SK-N-SH treated with all-trans-retinoic acid at 6 μM for 48 hours (cell line): ENCODE data around the gene DDX20.

Experiments
- ARNTL ChIP-seq: fragments of 450-650 bp; formaldehyde crosslinking; IDR thresholded peaks from 2 replicates; pipeline ENCODE4 v1.5.0; 2020; ENCODE audit warnings: low read depth, mild to moderate bottlenecking, moderate library complexity, borderline replicate concordance
- BACH2 ChIP-seq: fragments of 250-450 bp; sonication (Bioruptor Pico); IDR thresholded peaks from 2 replicates; pipeline ENCODE4 v1.9.0; 2021; ENCODE audit warnings: mild to moderate bottlenecking, borderline replicate concordance
- CREB5 ChIP-seq: fragments of 250-450 bp; sonication (Bioruptor Pico); IDR thresholded peaks from 2 replicates; pipeline ENCODE4 v1.5.1; 2020; ENCODE audit warnings: low read depth, mild to moderate bottlenecking, moderate library complexity
- CSDC2 ChIP-seq: fragments of 250-450 bp; sonication (Bioruptor Pico); IDR thresholded peaks from 2 replicates; pipeline ENCODE4 v1.5.0; 2020; ENCODE audit warnings: mild to moderate bottlenecking, moderate library complexity
- CSRNP3 ChIP-seq: fragments of 250-450 bp; sonication (Bioruptor Pico); IDR thresholded peaks from 2 replicates; pipeline ENCODE4 v1.5.1; 2021; ENCODE audit warnings: mild to moderate bottlenecking, moderate library complexity
- GLIS3 ChIP-seq: fragments of 250-450 bp; sonication (Bioruptor Pico); IDR thresholded peaks from 2 replicates; pipeline ENCODE4 v1.5.0; 2020; ENCODE audit warnings: mild to moderate bottlenecking, moderate library complexity
- ISL1 ChIP-seq: fragments of 250-450 bp; sonication (Bioruptor Pico); IDR thresholded peaks from 2 replicates; pipeline ENCODE4 v2.1.2; 2022; ENCODE audit warnings: mild to moderate bottlenecking, moderate library complexity
- PATZ1 ChIP-seq: fragments of 250-450 bp; sonication (Bioruptor Pico); IDR thresholded peaks from 2 replicates; pipeline ENCODE4 v1.8.0; 2020; ENCODE audit warnings: mild to moderate bottlenecking, moderate library complexity, borderline replicate concordance
- RARB ChIP-seq: fragments of 250-450 bp; sonication (Bioruptor Pico); IDR thresholded peaks from 2 replicates; pipeline ENCODE4 v1.8.0; 2021; ENCODE audit warnings: mild to moderate bottlenecking, moderate library complexity
- TOX ChIP-seq: fragments of 250-450 bp; sonication (Bioruptor Pico); IDR thresholded peaks from 2 replicates; pipeline ENCODE4 v1.8.0; 2021; ENCODE audit warnings: mild to moderate bottlenecking, moderate library complexity, borderline replicate concordance
- TSHZ2 ChIP-seq: fragments of 250-450 bp; sonication (Bioruptor Pico); IDR thresholded peaks from 2 replicates; pipeline ENCODE4 v1.5.0; 2020; ENCODE audit warnings: mild to moderate bottlenecking, moderate library complexity
- ZFP3 ChIP-seq: fragments of 250-450 bp; sonication (Bioruptor Pico); IDR thresholded peaks from 2 replicates; pipeline ENCODE4 v1.5.0; 2020; ENCODE audit warnings: mild to moderate bottlenecking, moderate library complexity
- ZNF565 ChIP-seq: fragments of 450-650 bp; formaldehyde crosslinking; conservative IDR thresholded peaks from 2 replicates; pipeline ENCODE4 v1.5.0; 2020; ENCODE audit warnings: low read depth, mild to moderate bottlenecking, moderate library complexity

GRCh38 chr1:111776391-111776790 is 20.7 kb downstream of the DDX20 start:
- no peak for TF ChIP-seq BACH2
- no peak for TF ChIP-seq GLIS3 (CRISPR knock-in tag)
- no peak for TF ChIP-seq ZFP3 (CRISPR knock-in tag)
- no peak for TF ChIP-seq TSHZ2 (CRISPR knock-in tag)
- no peak for TF ChIP-seq CSRNP3 (CRISPR knock-in tag)
- TF ChIP-seq CSDC2 (CRISPR knock-in tag), result no peak
- no peak for TF ChIP-seq PATZ1 (CRISPR knock-in tag)
- TF ChIP-seq RARB (CRISPR knock-in tag), result no peak
- TF ChIP-seq ZNF565 (CRISPR knock-in tag), result no peak
- no peak for TF ChIP-seq ISL1 (CRISPR knock-in tag)
- TF ChIP-seq CREB5, result no peak
- no peak for TF ChIP-seq ARNTL (CRISPR knock-in tag)
- no peak for TF ChIP-seq TOX (CRISPR knock-in tag)
